ENCODE results near the gene CCDC54.

The CCDC54 gene

GRCh38 chr3:107382631-107383030 lies 5.4 kb downstream of the CCDC54 start:
- ChIA-PET CTCF (interaction anchor here (0.5 kb wide), 1 partner anchor 47 kb away, joined by 3 read pairs; no protein-coding TSS in a partner anchor), POLR2A (no interaction called here)
- TF ChIP-seq CTBP1 (IDR thresholded peaks at IDR 0.05; ENCODE audit: borderline replicate concordance): no peak
- TF ChIP-seq SUZ12 (IDR thresholded peaks at IDR 0.05): no peak
- no peak for TF ChIP-seq TARDBP (IDR thresholded peaks at IDR 0.05)
- no peak for DNase-seq (ENCODE audit: extremely low spot score)

DNA sequence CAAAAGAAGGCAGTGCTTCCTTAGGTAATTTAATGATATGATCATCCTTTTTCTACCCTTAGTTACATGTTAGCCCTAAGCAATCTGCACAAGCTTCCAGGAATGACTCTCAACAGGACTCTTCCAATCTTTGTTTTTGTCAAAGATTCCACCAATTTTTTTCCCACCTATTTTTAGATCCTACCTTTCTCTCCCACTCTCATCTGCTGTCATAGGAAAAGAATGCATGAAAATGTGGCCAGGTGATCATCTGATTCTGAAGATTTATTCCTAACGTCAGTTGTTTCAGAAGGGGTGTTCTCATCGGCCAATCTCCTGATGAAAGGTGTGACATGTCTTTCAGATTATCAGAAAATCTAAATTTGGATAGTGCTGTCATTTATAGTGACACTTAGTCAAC lies 7.2 kb downstream of the CCDC54 start:
- TF ChIP-seq BHLHE40 (IDR thresholded peaks at IDR 0.05; ENCODE audit: borderline replicate concordance): no peak
- TF ChIP-seq NFRKB (IDR thresholded peaks at IDR 0.05): no peak
- TF ChIP-seq PKNOX1 (IDR thresholded peaks at IDR 0.05): no peak
- no peak for TF ChIP-seq ZNF384 (IDR thresholded peaks at IDR 0.05)
- no peak for TF ChIP-seq L3MBTL2 (conservative IDR thresholded peaks at IDR 0.05)
- TF ChIP-seq HDGF (IDR thresholded peaks at IDR 0.05; ENCODE audit: borderline replicate concordance): no peak
- no peak for TF ChIP-seq FOXM1 (IDR thresholded peaks at IDR 0.05; ENCODE audit: borderline replicate concordance)
- no peak for TF ChIP-seq SP1 (IDR thresholded peaks at IDR 0.05)
- TF ChIP-seq CTBP1 (IDR thresholded peaks at IDR 0.05; ENCODE audit: borderline replicate concordance): no peak
- no peak for TF ChIP-seq FOXA1 (IDR thresholded peaks at IDR 0.05)
- no peak for TF ChIP-seq TARDBP (IDR thresholded peaks at IDR 0.05)
- no peak for TF ChIP-seq SUZ12 (IDR thresholded peaks at IDR 0.05)
- no peak for TF ChIP-seq LEF1 (IDR thresholded peaks at IDR 0.05; ENCODE audit: borderline replicate concordance)
- TF ChIP-seq ARNT (IDR thresholded peaks at IDR 0.05): no peak
- no peak for TF ChIP-seq ELF4 (IDR thresholded peaks at IDR 0.05)
- TF ChIP-seq FOXK2 (IDR thresholded peaks at IDR 0.05): no peak
- POLR2A ChIA-PET: no interaction called here

GRCh38 chr3:107384907-107385306 lies 7.7 kb downstream of the CCDC54 start:
- CTCF ChIA-PET: no interaction called here
- no peak for TF ChIP-seq FOXA1 (IDR thresholded peaks at IDR 0.05)
- POLR2A ChIA-PET: no interaction called here
- no peak for DNase-seq (ENCODE audit: extremely low spot score)

More for the DNA sequence above, 7.2 kb downstream of the CCDC54 start:
- CTCF ChIA-PET: no interaction called here
- DNase-seq (ENCODE audit: extremely low spot score): no peak

- DNase-seq (ENCODE audit: extremely low spot score): no peak
- ChIA-PET POLR2A (no interaction called here), CTCF (no interaction called here)
- TF ChIP-seq FOXA1 (IDR thresholded peaks at IDR 0.05) (no peak), NFRKB (IDR thresholded peaks at IDR 0.05) (no peak), BHLHE40 (IDR thresholded peaks at IDR 0.05; ENCODE audit: borderline replicate concordance) (no peak), PKNOX1 (IDR thresholded peaks at IDR 0.05) (no peak), L3MBTL2 (conservative IDR thresholded peaks at IDR 0.05) (no peak), TARDBP (IDR thresholded peaks at IDR 0.05) (no peak), ARNT (IDR thresholded peaks at IDR 0.05) (no peak), SP1 (IDR thresholded peaks at IDR 0.05) (no peak), FOXM1 (IDR thresholded peaks at IDR 0.05; ENCODE audit: borderline replicate concordance) (no peak), HDGF (IDR thresholded peaks at IDR 0.05; ENCODE audit: borderline replicate concordance) (no peak), SUZ12 (IDR thresholded peaks at IDR 0.05) (no peak), CTBP1 (IDR thresholded peaks at IDR 0.05; ENCODE audit: borderline replicate concordance) (no peak), LEF1 (IDR thresholded peaks at IDR 0.05; ENCODE audit: borderline replicate concordance) (no peak), ELF4 (IDR thresholded peaks at IDR 0.05) (no peak), FOXK2 (IDR thresholded peaks at IDR 0.05) (no peak), ZNF384 (IDR thresholded peaks at IDR 0.05) (no peak)
Measured at GRCh38 chr3:107387555-107387954, 10.3 kb downstream of the CCDC54 start.

DNA sequence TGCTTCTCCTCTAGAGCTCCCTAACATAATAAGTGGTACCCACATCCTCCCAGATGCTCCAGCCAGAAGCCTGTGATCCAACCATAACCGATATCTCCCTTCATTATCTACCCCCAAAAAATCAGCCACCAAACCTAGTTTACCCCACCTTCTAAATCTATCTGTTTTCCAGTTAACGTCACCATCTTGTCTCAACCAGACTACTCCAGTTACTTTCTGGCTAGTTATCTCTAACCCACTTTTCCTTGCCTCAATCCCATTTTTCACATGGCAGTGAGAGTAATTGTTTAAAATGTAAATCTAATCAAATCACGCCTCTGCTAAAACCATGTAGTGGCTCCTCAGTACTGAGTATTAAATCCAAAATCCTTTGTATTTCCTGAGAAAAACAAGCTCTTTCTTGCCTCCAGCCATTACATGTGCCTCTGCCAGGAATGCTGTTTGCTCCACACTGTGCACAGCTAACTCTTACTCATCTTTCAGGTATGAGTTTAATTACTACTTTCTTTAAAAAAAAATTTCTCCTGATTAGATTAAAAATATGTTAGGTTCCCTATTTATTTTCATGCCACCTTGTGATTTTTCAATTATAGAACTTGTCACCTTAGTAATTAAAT lies 15.4 kb downstream of the CCDC54 start:
- no peak for DNase-seq (ENCODE audit: extremely low spot score)
- CTCF ChIA-PET: no interaction called here
- POLR2A ChIA-PET: no interaction called here
- no peak for TF ChIP-seq FOXA1 (IDR thresholded peaks at IDR 0.05)
- TF ChIP-seq SUZ12 (IDR thresholded peaks at IDR 0.05): no peak
- no peak for TF ChIP-seq LEF1 (IDR thresholded peaks at IDR 0.05; ENCODE audit: borderline replicate concordance)
- TF ChIP-seq FOXK2 (IDR thresholded peaks at IDR 0.05): no peak
- TF ChIP-seq TARDBP (IDR thresholded peaks at IDR 0.05): no peak
- TF ChIP-seq SP1 (IDR thresholded peaks at IDR 0.05): no peak
- no peak for TF ChIP-seq BHLHE40 (IDR thresholded peaks at IDR 0.05; ENCODE audit: borderline replicate concordance)
- TF ChIP-seq L3MBTL2 (conservative IDR thresholded peaks at IDR 0.05): no peak
- TF ChIP-seq PKNOX1 (IDR thresholded peaks at IDR 0.05): no peak
- TF ChIP-seq NFRKB (IDR thresholded peaks at IDR 0.05): no peak

GRCh38 chr3:107394502-107394901 lies 17.3 kb downstream of the CCDC54 start:
- TF ChIP-seq ZNF384 (IDR thresholded peaks at IDR 0.05): no peak
- TF ChIP-seq BHLHE40 (IDR thresholded peaks at IDR 0.05; ENCODE audit: borderline replicate concordance): no peak
- TF ChIP-seq FOXK2 (IDR thresholded peaks at IDR 0.05): no peak
- TF ChIP-seq NFRKB (IDR thresholded peaks at IDR 0.05): no peak
- no peak for TF ChIP-seq FOXM1 (IDR thresholded peaks at IDR 0.05; ENCODE audit: borderline replicate concordance)
- no peak for TF ChIP-seq CTBP1 (IDR thresholded peaks at IDR 0.05; ENCODE audit: borderline replicate concordance)
- no peak for TF ChIP-seq PKNOX1 (IDR thresholded peaks at IDR 0.05)
- no peak for TF ChIP-seq FOXA1 (IDR thresholded peaks at IDR 0.05)
- TF ChIP-seq L3MBTL2 (conservative IDR thresholded peaks at IDR 0.05): no peak
- TF ChIP-seq ARNT (IDR thresholded peaks at IDR 0.05): no peak
- ChIA-PET POLR2A (no interaction called here), CTCF (no interaction called here)
- DNase-seq (ENCODE audit: extremely low spot score): no peak

Measured in HEK293T (cell line).